HepG2 (cell line): ENCODE data around the gene ACOX3. TPM values are rescaled to one million over a fixed set of nuclear protein-coding genes. Genes with fewer than 3 reads are reported as not detected.

Source experiments
- ATAC-seq: fragments of 200-7000 bp; cut with Tn5 transposase; 3 replicates; pipeline ENCODE4 v1.9.1; 2020; ENCODE audit warnings: mild to moderate bottlenecking, moderate library complexity
- BruUV-seq: library from RNA; stranded (reverse); fragments of 400-500 nt; replicated peaks from 2 replicates; lab custom pipeline; 2021; lab: Mats Ljungman, UMichigan
- CTCF ChIA-PET: fragments of 300-600 bp; formaldehyde crosslinking; extraction: SDS; loops from one replicate; lab custom pipeline; 2021; ENCODE audit warnings: low total read pairs, inconsistent platforms, low intra/inter-chr PET ratio; lab: Yijun Ruan, JAX
- POLR2A ChIA-PET: fragments of 350-600 bp; sonication (Branson Sonifier 250); formaldehyde crosslinking; loops from one replicate; lab custom pipeline; 2020; ENCODE audit warnings: antibody characterized with exemption, inconsistent platforms; lab: Yijun Ruan, JAX
- DNase-seq: peaks from one replicate; pipeline ENCODE4 v3.0.0-alpha.2; 2015; ENCODE audit warnings: low spot score
- FAIRE-seq: peaks from 3 replicates; lab custom pipeline; 2011; peaks lifted over from hg19 to GRCh38; lab: Jason Lieb, UNC
- H2AFZ ChIP-seq: one replicate; pipeline ENCODE4 v1.6.1; 2011; ENCODE audit warnings: low read length, inconsistent platforms
- H3K27ac ChIP-seq: fragments of 300-600 bp; 3 replicates; pipeline ENCODE4 v1.8.0; 2011; ENCODE audit warnings: mixed run types, mild to moderate bottlenecking, mixed read lengths, low read length, inconsistent platforms; ENCODE audit not compliant: insufficient read depth; ENCODE audit errors: extremely low read length
- H3K27me3 ChIP-seq, 2 experiments: fragments of 200-600 bp in 1 of 2; 2 replicates in 1 of 2; 3 replicates in 1 of 2; pipeline versions ENCODE4 v1.6.0 to v1.8.0; 2011; ENCODE audit warnings: low read length in 2 of 2, mild to moderate bottlenecking in 2 of 2, moderate library complexity in 2 of 2, inconsistent platforms in 1 of 2; ENCODE audit not compliant: insufficient read depth in 2 of 2, control insufficient read depth in 1 of 2
- H3K36me3 ChIP-seq, 2 experiments: fragments of 200-600 bp in 1 of 2; replicated peaks in 1 of 2; 2 replicates in 1 of 2; 3 replicates in 1 of 2; pipeline versions ENCODE4 v1.5.1 to v1.8.0; 2011; ENCODE audit warnings: low read length in 2 of 2, inconsistent platforms in 1 of 2; ENCODE audit not compliant: insufficient read depth in 2 of 2, control insufficient read depth in 1 of 2
- H3K4me1 ChIP-seq: 2 replicates; pipeline ENCODE4 v1.5.1; 2012; ENCODE audit warnings: low read length, inconsistent platforms; ENCODE audit not compliant: insufficient read depth
- H3K4me2 ChIP-seq: 2 replicates; pipeline ENCODE4 v1.6.0; 2011; ENCODE audit warnings: low read depth, low read length, inconsistent platforms
- H3K4me3 ChIP-seq, 3 experiments: fragments of 200-600 bp in 1 of 3; sonication (generic), shearing (Covaris generic) in 1 of 3; replicated peaks in 1 of 3; 2 replicates each; pipeline ENCODE4 v1.5.1; 2011 to 2016; ENCODE audit warnings: low read length in 3 of 3, inconsistent platforms in 2 of 3, low read depth in 2 of 3, mild to moderate bottlenecking in 2 of 3, control low read depth in 1 of 3, mixed read lengths in 1 of 3; ENCODE audit not compliant: insufficient read depth in 1 of 3
- H3K79me2 ChIP-seq: one replicate; pipeline ENCODE4 v1.6.1; 2011; ENCODE audit warnings: low read length, inconsistent platforms; ENCODE audit not compliant: insufficient read depth
- H3K9ac ChIP-seq: 2 replicates; pipeline ENCODE4 v1.6.0; 2011; ENCODE audit warnings: mild to moderate bottlenecking, low read depth, low read length, inconsistent platforms; ENCODE audit not compliant: insufficient read depth
- H3K9me3 ChIP-seq: 2 replicates; pipeline ENCODE4 v1.5.1; 2012; ENCODE audit warnings: mild to moderate bottlenecking, low read length
- H4K20me1 ChIP-seq: 2 replicates; pipeline ENCODE4 v1.6.0; 2011; ENCODE audit warnings: inconsistent platforms, mild to moderate bottlenecking, low read length, moderate library complexity; ENCODE audit not compliant: insufficient read depth
- ARID5B ChIP-seq: IDR thresholded peaks from 2 replicates; pipeline ENCODE4 v1.4.0; 2020; ENCODE audit warnings: mild to moderate bottlenecking, missing genetic modification reagents
- HNF4A ChIP-seq: sonication (generic); formaldehyde crosslinking; IDR thresholded peaks from 2 replicates; pipeline ENCODE4 v1.4.0; 2020; ENCODE audit warnings: missing genetic modification reagents
- MED1 ChIP-seq: sonication (generic); formaldehyde crosslinking; IDR thresholded peaks from 2 replicates; pipeline ENCODE4 v1.4.0; 2020; ENCODE audit warnings: missing genetic modification reagents
- RCOR2 ChIP-seq: IDR thresholded peaks from 2 replicates; pipeline ENCODE4 v1.6.1; 2016; ENCODE audit warnings: missing biosample characterization, missing genetic modification reagents
- RORA ChIP-seq: sonication (generic); formaldehyde crosslinking; IDR thresholded peaks from 2 replicates; pipeline ENCODE4 v1.5.0; 2020; ENCODE audit warnings: mild to moderate bottlenecking, missing genetic modification reagents, moderate library complexity
- SOX5 ChIP-seq: IDR thresholded peaks from 2 replicates; pipeline ENCODE4 v1.6.1; 2016; ENCODE audit warnings: borderline replicate concordance
- TBP ChIP-seq: sonication (generic); formaldehyde crosslinking; IDR thresholded peaks from 2 replicates; pipeline ENCODE4 v1.5.0; 2020; ENCODE audit warnings: missing genetic modification reagents
- ZNF121 ChIP-seq: sonication (generic); formaldehyde crosslinking; IDR thresholded peaks from 2 replicates; pipeline ENCODE4 v1.5.0; 2020; ENCODE audit warnings: mild to moderate bottlenecking, missing genetic modification reagents
- ZNF280B ChIP-seq: sonication (generic); formaldehyde crosslinking; IDR thresholded peaks from 2 replicates; pipeline ENCODE4 v1.5.0; 2020; ENCODE audit warnings: missing genetic modification reagents, mild to moderate bottlenecking, borderline replicate concordance
- ZNF292 ChIP-seq: sonication (generic); formaldehyde crosslinking; IDR thresholded peaks from 2 replicates; pipeline ENCODE4 v1.8.1; 2022; ENCODE audit warnings: mild to moderate bottlenecking, low read depth, missing genetic modification reagents, borderline replicate concordance
- ZNF362 ChIP-seq: sonication (generic); formaldehyde crosslinking; IDR thresholded peaks from 2 replicates; pipeline ENCODE4 v1.4.0; 2020; ENCODE audit warnings: missing genetic modification reagents, mild to moderate bottlenecking, borderline replicate concordance
- ZNF44 ChIP-seq: sonication (generic); formaldehyde crosslinking; IDR thresholded peaks from 2 replicates; pipeline ENCODE4 v1.5.1; 2020; ENCODE audit warnings: mild to moderate bottlenecking, missing genetic modification reagents
- ZNF687 ChIP-seq: sonication (generic); formaldehyde crosslinking; IDR thresholded peaks from 2 replicates; pipeline ENCODE4 v1.5.1; 2020; ENCODE audit warnings: mild to moderate bottlenecking, missing genetic modification reagents, moderate library complexity
- ZSCAN30 ChIP-seq: sonication (generic); formaldehyde crosslinking; IDR thresholded peaks from 2 replicates; pipeline ENCODE4 v1.5.0; 2020; ENCODE audit warnings: mild to moderate bottlenecking, missing genetic modification reagents
- WGBS: methylation state at CpG from one replicate; pipeline ENCODE4 v1.1.6; 2017; ENCODE audit warnings: low lambda C conversion rate; 5-methylcytosine and 5-hydroxymethylcytosine counted together
- in situ Hi-C: cut with HindIII; loops from 2 replicates; pipeline ENCODE4 v1.10.0; 2017; ENCODE audit warnings: low pct_unique_long_range_greater_than_20kb; ENCODE audit not compliant: extremely low pct_ligation_motif_present
- intact Hi-C: fragments of 100-400 bp; cut with micrococcal nuclease; formaldehyde crosslinking; loops from one replicate; pipeline ENCODE4 v1.10.0; 2022; ENCODE audit not compliant: unreplicated experiment
- polyA plus RNA-seq, 8 experiments: library from polyadenylated mRNA; depleted of rRNA in 3 of 8; stranded (reverse) in 7 of 8; unstranded in 1 of 8; fragments of >200 nt; fragmentation: Illumina TruSeq in 4 of 8; extraction: Trizol in 4 of 8; gene quantifications; 2 replicates each; pipeline versions ENCODE4 v1.2.1 to v1.2.3, GENCODE V29; 2011 to 2016; ENCODE audit warnings: low read depth in 4 of 8, missing spikeins in 1 of 8, mixed read lengths in 1 of 8; ENCODE audit not compliant: insufficient read depth in 1 of 8
- total RNA-seq, 5 experiments: library from RNA; depleted of rRNA; stranded (reverse); fragments of >200 nt; fragmentation: Illumina TruSeq; extraction: Trizol; gene quantifications; 2 replicates each; pipeline ENCODE4 v1.2.3, GENCODE V29; 2016; ENCODE audit warnings: low read depth in 1 of 5

ACOX3 gene
- total and polyA plus RNA-seq, 2 of the 13 experiments (the other 11 are each of a cell fraction or from before 2014, with no cell fraction given) = 4.2 to 17.8 TPM

- POLR2A ChIA-PET = no interaction called here
- H2AFZ ChIP-seq = no peak overlapping the region
- TF ChIP-seq ZSCAN30 = no peak
- no peak for TF ChIP-seq ZNF44 (CRISPR knock-in tag)
- TF ChIP-seq ARID5B = peak; percentile 38; the same call in 1 of the 2 replicates
- TF ChIP-seq RCOR2 (CRISPR knock-in tag) = no peak
- TF ChIP-seq ZNF362 (CRISPR knock-in tag) = peak; percentile 44; the same call in 1 of the 2 replicates
- TF ChIP-seq HNF4A (CRISPR knock-in tag) = peak; percentile 36; the same call in 1 of the 2 replicates
- TF ChIP-seq ZNF280B (CRISPR knock-in tag) = no peak
- TF ChIP-seq MED1 (CRISPR knock-in tag) = 0 out of 2 replicates have a peak, but pooled peaks have one; percentile 20
- TF ChIP-seq SOX5 (CRISPR knock-in tag) = peak; percentile 27; the same call in 1 of the 2 replicates
- TF ChIP-seq RORA (CRISPR knock-in tag) = no peak
- 0 out of 2 replicates have a peak, but pooled peaks have one; percentile 21 for TF ChIP-seq ZNF292 (CRISPR knock-in tag)
- TF ChIP-seq ZNF687 = peak; percentile 58
- no peak for TF ChIP-seq TBP
- peak; percentile 71 for TF ChIP-seq ZNF121
These were observed 99.7 kb downstream of the ACOX3 start for GRCh38 chr4:8340781-8341241.

More at GRCh38 chr4:8340781-8341241, 99.7 kb downstream of the ACOX3 start:
- BruUV-seq = no TSS peak
- peak; percentile 89 for ATAC-seq
- no peak for DNase-seq
- Histone ChIP-seq H3K9me3 (peaks cover 3% of the 10 kb centered on the region; the same call in 1 of the 2 replicates), H3K79me2 (no peaks in the 10 kb centered on the region), H3K27me3 (peaks cover 3 to 21% of the 10 kb centered on the region in 2 experiments; a peak in 4 of 5 replicates), H3K27ac (no peak overlapping the region), H3K9ac (no peak overlapping the region), H3K4me2 (peak overlapping the region; percentile 32), H3K36me3 (no peaks in the 10 kb centered on the region), H3K4me1 (peaks cover 19% of the 10 kb centered on the region), H3K4me3 (no peak overlapping the region), H4K20me1 (no peaks in the 10 kb centered on the region)
- WGBS = 24% methylated on average over 8 of the region's 8 CpGs
- in situ Hi-C loops = no loop called here
- FAIRE-seq = no peak
- intact Hi-C loops = no loop called here
- CTCF ChIA-PET = no interaction called here
